ENCODE data around the gene AQP3. TPM values are rescaled to one million over a fixed set of nuclear protein-coding genes. Genes with fewer than 3 reads are reported as not detected.

Gene AQP3
- polyA plus RNA-seq, 1 donor (not counting 4 experiments of a cell fraction or from before 2014, with no cell fraction given): 239 TPM

- no peak overlapping the region for H2AFZ ChIP-seq (ENCODE audit: control insufficient read depth, low read length)
- DNase-seq (ENCODE audit: low read depth, low spot score): no peak
- peaks cover 17 to 30% of the 10 kb centered on the region in 2 experiments for H3K36me3 ChIP-seq (ENCODE audit: control insufficient read depth in 2 of 2, extremely low read depth in 1 of 2, insufficient read depth in 2 of 2, low read length in 2 of 2)
- H3K4me2 ChIP-seq (ENCODE audit: control insufficient read depth, extremely low read depth, insufficient read depth, low read depth, low read length): peak overlapping the region; percentile 50
- peak overlapping the region; percentile 75 for H3K27ac ChIP-seq (ENCODE audit: control insufficient read depth, insufficient read depth, low read length)
- peak; percentile 72 for FAIRE-seq
- H3K9me3 ChIP-seq (ENCODE audit: control insufficient read depth, low read depth, low read length): no peaks in the 10 kb centered on the region
- H3K79me2 ChIP-seq (ENCODE audit: control insufficient read depth, insufficient read depth, low read length): peaks cover 2% of the 10 kb centered on the region
- peak overlapping the region; percentile 57 for H3K9ac ChIP-seq (ENCODE audit: control insufficient read depth, extremely low read depth, insufficient read depth, low read length)
- dilution Hi-C loops (cut with MboI; ENCODE audit: extremely low pct_ligation_motif_present, low sequenced_read_pairs): no loop called here
- H3K4me3 ChIP-seq (ENCODE audit: control insufficient read depth in 2 of 3, extremely low read depth in 1 of 3, insufficient read depth in 2 of 3, low read depth in 1 of 3, low read length in 3 of 3): no peak overlapping the region
- peaks cover 61% of the 10 kb centered on the region for H3K4me1 ChIP-seq (ENCODE audit: control insufficient read depth, extremely low read depth, insufficient read depth, low read length)
- H4K20me1 ChIP-seq (ENCODE audit: control insufficient read depth, extremely low read depth, insufficient read depth, low read length): no peaks in the 10 kb centered on the region
- no peaks in the 10 kb centered on the region for H3K9me1 ChIP-seq (ENCODE audit: control insufficient read depth, extremely low read depth, insufficient read depth, low read length)
- H3K27me3 ChIP-seq (ENCODE audit: control insufficient read depth, extremely low read depth, insufficient read depth, low read length): no peaks in the 10 kb centered on the region
- TF ChIP-seq EZH2 (IDR thresholded peaks at IDR 0.05; ENCODE audit: low read length) (no peak), CTCF (optimal IDR thresholded peaks at IDR 0.05 in 1 of 3, IDR thresholded peaks at IDR 0.05 in 1 of 3, conservative IDR thresholded peaks at IDR 0.05 in 1 of 3; ENCODE audit: extremely low read depth in 1 of 3, insufficient read depth in 2 of 3, low read length in 3 of 3) (no peak)
Observed at GRCh38 chr9:33459115-33459514, 11.7 kb upstream of the AQP3 start.

GRCh38 chr9:33458444-33458843 lies 11.1 kb upstream of the AQP3 start:
- peak overlapping the region; percentile 57 for H3K9ac ChIP-seq (ENCODE audit: control insufficient read depth, extremely low read depth, insufficient read depth, low read length)

More at GRCh38 chr9:33458444-33458843, 11.1 kb upstream of the AQP3 start:
- no peak for TF ChIP-seq EZH2 (IDR thresholded peaks at IDR 0.05; ENCODE audit: low read length)
- no peak for TF ChIP-seq CTCF (optimal IDR thresholded peaks at IDR 0.05 in 1 of 3, IDR thresholded peaks at IDR 0.05 in 1 of 3, conservative IDR thresholded peaks at IDR 0.05 in 1 of 3; ENCODE audit: extremely low read depth in 1 of 3, insufficient read depth in 2 of 3, low read length in 3 of 3)
- H3K79me2 ChIP-seq (ENCODE audit: control insufficient read depth, insufficient read depth, low read length): no peaks in the 10 kb centered on the region
- H3K9me3 ChIP-seq (ENCODE audit: control insufficient read depth, low read depth, low read length): no peaks in the 10 kb centered on the region
- H3K27ac ChIP-seq (ENCODE audit: control insufficient read depth, insufficient read depth, low read length): peak overlapping the region; percentile 75
- FAIRE-seq: peak; percentile 92
- peaks cover 12 to 23% of the 10 kb centered on the region in 2 experiments for H3K36me3 ChIP-seq (ENCODE audit: control insufficient read depth in 2 of 2, extremely low read depth in 1 of 2, insufficient read depth in 2 of 2, low read length in 2 of 2)
- no peaks in the 10 kb centered on the region for H3K27me3 ChIP-seq (ENCODE audit: control insufficient read depth, extremely low read depth, insufficient read depth, low read length)
- H3K4me2 ChIP-seq (ENCODE audit: control insufficient read depth, extremely low read depth, insufficient read depth, low read depth, low read length): peak overlapping the region; percentile 68
- no peak overlapping the region for H2AFZ ChIP-seq (ENCODE audit: control insufficient read depth, low read length)
- H4K20me1 ChIP-seq (ENCODE audit: control insufficient read depth, extremely low read depth, insufficient read depth, low read length): no peaks in the 10 kb centered on the region
- H3K4me1 ChIP-seq (ENCODE audit: control insufficient read depth, extremely low read depth, insufficient read depth, low read length): peaks cover 61% of the 10 kb centered on the region
- DNase-seq (ENCODE audit: low read depth, low spot score): peak; percentile 95
- dilution Hi-C loops (cut with MboI; ENCODE audit: extremely low pct_ligation_motif_present, low sequenced_read_pairs): no loop called here
- no peaks in the 10 kb centered on the region for H3K9me1 ChIP-seq (ENCODE audit: control insufficient read depth, extremely low read depth, insufficient read depth, low read length)
- H3K4me3 ChIP-seq (ENCODE audit: control insufficient read depth in 2 of 3, extremely low read depth in 1 of 3, insufficient read depth in 2 of 3, low read depth in 1 of 3, low read length in 3 of 3): no peak overlapping the region

Measured in keratinocyte (primary cell).